ENCODE results near the gene PREP.

The PREP gene

DNA sequence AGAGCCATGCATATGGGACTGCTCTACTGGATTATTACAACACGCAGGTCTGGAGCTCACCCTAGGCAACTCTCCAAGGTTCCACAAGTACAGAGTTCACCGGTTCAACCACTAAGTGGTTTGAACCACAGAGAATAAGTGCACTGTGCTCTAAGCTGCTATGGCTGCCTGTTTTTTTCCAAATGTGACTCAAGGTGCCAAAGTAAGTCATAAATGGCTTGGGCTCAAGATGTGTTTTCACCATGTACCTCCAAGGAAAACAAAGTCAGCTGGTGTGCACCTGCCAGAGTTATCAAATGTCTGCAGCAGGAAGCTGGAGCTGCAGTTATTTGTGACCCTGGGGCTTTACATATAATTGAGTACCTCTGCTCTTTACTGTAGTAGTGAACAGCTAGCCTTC is 76.7 kb downstream of the PREP start:
- TF ChIP-seq, protein P1, sequence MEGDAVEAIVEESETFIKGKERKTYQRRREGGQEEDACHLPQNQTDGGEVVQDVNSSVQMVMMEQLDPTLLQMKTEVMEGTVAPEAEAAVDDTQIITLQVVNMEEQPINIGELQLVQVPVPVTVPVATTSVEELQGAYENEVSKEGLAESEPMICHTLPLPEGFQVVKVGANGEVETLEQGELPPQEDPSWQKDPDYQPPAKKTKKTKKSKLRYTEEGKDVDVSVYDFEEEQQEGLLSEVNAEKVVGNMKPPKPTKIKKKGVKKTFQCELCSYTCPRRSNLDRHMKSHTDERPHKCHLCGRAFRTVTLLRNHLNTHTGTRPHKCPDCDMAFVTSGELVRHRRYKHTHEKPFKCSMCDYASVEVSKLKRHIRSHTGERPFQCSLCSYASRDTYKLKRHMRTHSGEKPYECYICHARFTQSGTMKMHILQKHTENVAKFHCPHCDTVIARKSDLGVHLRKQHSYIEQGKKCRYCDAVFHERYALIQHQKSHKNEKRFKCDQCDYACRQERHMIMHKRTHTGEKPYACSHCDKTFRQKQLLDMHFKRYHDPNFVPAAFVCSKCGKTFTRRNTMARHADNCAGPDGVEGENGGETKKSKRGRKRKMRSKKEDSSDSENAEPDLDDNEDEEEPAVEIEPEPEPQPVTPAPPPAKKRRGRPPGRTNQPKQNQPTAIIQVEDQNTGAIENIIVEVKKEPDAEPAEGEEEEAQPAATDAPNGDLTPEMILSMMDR (IDR thresholded peaks at IDR 0.05; ENCODE audit: control insufficient read depth, insufficient read depth, low read depth, low read length, missing control alignments): no peak
- no peak for DNase-seq (ENCODE audit: low read depth)
- H3K4me3 ChIP-seq (ENCODE audit: control insufficient read depth, low read depth, low read length): no peak overlapping the region

GRCh38 chr6:105324386-105324950 is 78.4 kb downstream of the PREP start:
- no peak for DNase-seq (ENCODE audit: low read depth)

DNA sequence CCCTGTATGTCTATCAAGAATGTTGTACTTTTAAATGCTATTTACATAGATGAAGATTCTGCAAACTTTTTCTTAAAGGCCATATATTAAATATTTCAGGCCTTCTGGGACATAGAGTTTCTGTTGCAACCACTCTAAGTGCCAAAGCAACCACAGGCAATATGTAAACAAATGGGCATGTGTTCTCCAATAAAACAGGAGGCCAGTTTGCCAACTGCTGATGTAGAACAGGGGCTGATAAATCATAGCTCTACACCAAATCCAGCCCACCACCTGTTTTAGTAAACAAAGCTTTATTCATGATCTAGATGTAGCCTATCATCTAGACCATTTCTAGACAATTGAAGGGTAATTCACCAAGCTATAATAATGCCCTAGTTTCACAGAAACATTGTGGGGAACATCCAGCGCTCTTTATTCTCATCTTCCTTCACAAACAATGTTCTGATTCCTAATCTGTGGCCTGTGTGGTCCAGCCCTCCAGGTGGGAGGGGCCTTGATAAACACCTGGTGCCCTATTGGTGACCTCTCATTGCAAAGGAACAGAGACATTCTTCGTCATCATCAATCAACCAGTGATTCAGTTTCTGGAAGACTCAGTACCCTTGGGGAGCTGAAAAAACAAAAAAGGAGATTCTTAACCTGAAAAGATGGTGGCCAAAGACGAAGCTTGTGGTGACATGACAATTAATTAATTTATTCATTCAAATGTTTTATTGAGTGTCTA is 80.2 kb downstream of the PREP start:
- no peak overlapping the region for H3K4me3 ChIP-seq (ENCODE audit: control insufficient read depth, low read depth, low read length)

More at GRCh38 chr6:105324386-105324950, 78.4 kb downstream of the PREP start:
- TF ChIP-seq, protein P1 (IDR thresholded peaks at IDR 0.05; ENCODE audit: control insufficient read depth, insufficient read depth, low read depth, low read length, missing control alignments): no peak
- H3K4me3 ChIP-seq (ENCODE audit: control insufficient read depth, low read depth, low read length): no peak overlapping the region

GRCh38 chr6:105321728-105322127 is 81.2 kb downstream of the PREP start:
- TF ChIP-seq, protein P1 (IDR thresholded peaks at IDR 0.05; ENCODE audit: control insufficient read depth, insufficient read depth, low read depth, low read length, missing control alignments): no peak
- H3K4me3 ChIP-seq (ENCODE audit: control insufficient read depth, low read depth, low read length): no peak overlapping the region
- DNase-seq (ENCODE audit: low read depth): no peak

More for the DNA sequence above, 80.2 kb downstream of the PREP start:
- no peak for DNase-seq (ENCODE audit: low read depth)
- TF ChIP-seq, protein P1 (IDR thresholded peaks at IDR 0.05; ENCODE audit: control insufficient read depth, insufficient read depth, low read depth, low read length, missing control alignments): no peak

- DNase-seq (ENCODE audit: low read depth): no peak
- TF ChIP-seq, protein P1 (IDR thresholded peaks at IDR 0.05; ENCODE audit: control insufficient read depth, insufficient read depth, low read depth, low read length, missing control alignments): no peak
- no peak overlapping the region for H3K4me3 ChIP-seq (ENCODE audit: control insufficient read depth, low read depth, low read length)
Measured at GRCh38 chr6:105321207-105321606, 81.7 kb downstream of the PREP start.

DNA sequence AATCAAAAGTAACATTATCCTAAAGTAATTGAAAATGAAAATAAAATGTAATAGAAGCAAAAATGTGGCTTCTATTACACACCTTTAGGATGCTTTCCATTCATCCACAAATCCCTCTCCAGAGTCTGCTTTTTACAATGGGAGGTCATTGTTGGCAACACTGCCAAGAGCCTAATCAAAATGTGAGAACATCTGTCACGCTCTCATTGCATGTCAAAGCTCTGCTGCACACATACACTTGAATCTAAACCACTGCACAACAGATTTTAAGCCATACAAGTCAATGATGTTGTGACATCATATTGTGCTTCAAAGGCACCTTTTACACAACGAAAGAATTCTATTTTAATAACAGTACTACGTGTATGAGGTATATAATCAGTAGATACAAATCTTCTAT is 82.1 kb downstream of the PREP start:
- TF ChIP-seq, protein P1 (IDR thresholded peaks at IDR 0.05; ENCODE audit: control insufficient read depth, insufficient read depth, low read depth, low read length, missing control alignments): no peak
- H3K4me3 ChIP-seq (ENCODE audit: control insufficient read depth, low read depth, low read length): no peak overlapping the region
- no peak for DNase-seq (ENCODE audit: low read depth)
